ENCODE results near the gene PMFBP1. TPM values are rescaled to one million over a fixed set of nuclear protein-coding genes. Genes with fewer than 3 reads are reported as not detected.

The PMFBP1 gene
- total RNA-seq, 4 donors from 2014 or later, result 1.2 to 1.4 TPM; not detected in 2

GRCh38 chr16:72109300-72109699, 62.7 kb downstream of the PMFBP1 start:
- DNase-seq, result no peak
- Histone ChIP-seq H3K36me3 (no peaks in the 10 kb centered on the region), H3K27me3 (no peaks in the 10 kb centered on the region), H3K4me3 (no peak overlapping the region), H3K4me1 (no peaks in the 10 kb centered on the region), H3K27ac (no peak overlapping the region), H3K9me3 (no peaks in the 10 kb centered on the region)
- TF ChIP-seq CTCF (IDR thresholded peaks at IDR 0.05) (no peak), POLR2A (IDR thresholded peaks at IDR 0.05) (no peak)
- intact Hi-C loops (cut with DNase I; ENCODE audit: low total_unique reads), result no loop called here

GRCh38 chr16:72108353-72109102, 63.4 kb downstream of the PMFBP1 start:
- no peak for TF ChIP-seq CTCF (IDR thresholded peaks at IDR 0.05)
- TF ChIP-seq POLR2A (IDR thresholded peaks at IDR 0.05), result no peak
- no peaks in the 10 kb centered on the region for H3K36me3 ChIP-seq

GRCh38 chr16:72107371-72107770, 64.6 kb downstream of the PMFBP1 start:
- no peaks in the 10 kb centered on the region for H3K36me3 ChIP-seq
- H3K4me3 ChIP-seq, result no peak overlapping the region
- TF ChIP-seq POLR2A (IDR thresholded peaks at IDR 0.05) (no peak), CTCF (IDR thresholded peaks at IDR 0.05) (no peak)
- no peaks in the 10 kb centered on the region for H3K9me3 ChIP-seq
- H3K27ac ChIP-seq, result no peak overlapping the region
- no peak for DNase-seq
- no peaks in the 10 kb centered on the region for H3K4me1 ChIP-seq
- H3K27me3 ChIP-seq, result no peaks in the 10 kb centered on the region
- intact Hi-C loops (cut with DNase I; ENCODE audit: low total_unique reads), result no loop called here

More at GRCh38 chr16:72108353-72109102, 63.4 kb downstream of the PMFBP1 start:
- Histone ChIP-seq H3K27ac (no peak overlapping the region), H3K4me3 (no peak overlapping the region), H3K27me3 (no peaks in the 10 kb centered on the region), H3K9me3 (no peaks in the 10 kb centered on the region), H3K4me1 (no peaks in the 10 kb centered on the region)
- intact Hi-C loops (cut with DNase I; ENCODE audit: low total_unique reads), result no loop called here
- no peak for DNase-seq

GRCh38 chr16:72105978-72106377, 66.0 kb downstream of the PMFBP1 start:
- intact Hi-C loops (cut with DNase I; ENCODE audit: low total_unique reads), result no loop called here
- DNase-seq, result no peak
- Histone ChIP-seq H3K4me3 (no peak overlapping the region), H3K9me3 (no peaks in the 10 kb centered on the region), H3K27ac (no peak overlapping the region), H3K27me3 (no peaks in the 10 kb centered on the region), H3K4me1 (no peaks in the 10 kb centered on the region), H3K36me3 (no peaks in the 10 kb centered on the region)
- no peak for TF ChIP-seq CTCF (IDR thresholded peaks at IDR 0.05)
- no peak for TF ChIP-seq POLR2A (IDR thresholded peaks at IDR 0.05)

GRCh38 chr16:72104905-72105304, 67.0 kb downstream of the PMFBP1 start:
- intact Hi-C loops (cut with DNase I; ENCODE audit: low total_unique reads), result no loop called here
- no peaks in the 10 kb centered on the region for H3K36me3 ChIP-seq
- no peak for TF ChIP-seq CTCF (IDR thresholded peaks at IDR 0.05)
- no peak for TF ChIP-seq POLR2A (IDR thresholded peaks at IDR 0.05)
- H3K4me1 ChIP-seq, result no peaks in the 10 kb centered on the region
- DNase-seq, result no peak
- no peaks in the 10 kb centered on the region for H3K27me3 ChIP-seq
- no peaks in the 10 kb centered on the region for H3K9me3 ChIP-seq
- H3K27ac ChIP-seq, result no peak overlapping the region
- no peak overlapping the region for H3K4me3 ChIP-seq

All from uterus (tissue), 4 donors.